Forelimb muscle (tissue), 1 donor: ENCODE measurements around the gene PPP2R3A. TPM values are rescaled to one million over a fixed set of nuclear protein-coding genes. Genes with fewer than 3 reads are reported as not detected.
"Not testable (repeated sequence)": the region's sequence is repeated elsewhere in the genome, so short reads cannot be mapped to it uniquely, and the experiment has no call there.

Source experiments
- DNase-seq: peaks from one replicate; pipeline ENCODE4 v3.0.0-alpha.2; 2013; ENCODE audit warnings: low read depth
- polyA plus RNA-seq: library from polyadenylated mRNA; unstranded; fragments of 120-200 nt; gene quantifications from one replicate; pipeline ENCODE4 v1.2.1, GENCODE V29; 2013; ENCODE audit not compliant: insufficient read length

PPP2R3A gene
- 66.8 TPM for polyA plus RNA-seq

DNA sequence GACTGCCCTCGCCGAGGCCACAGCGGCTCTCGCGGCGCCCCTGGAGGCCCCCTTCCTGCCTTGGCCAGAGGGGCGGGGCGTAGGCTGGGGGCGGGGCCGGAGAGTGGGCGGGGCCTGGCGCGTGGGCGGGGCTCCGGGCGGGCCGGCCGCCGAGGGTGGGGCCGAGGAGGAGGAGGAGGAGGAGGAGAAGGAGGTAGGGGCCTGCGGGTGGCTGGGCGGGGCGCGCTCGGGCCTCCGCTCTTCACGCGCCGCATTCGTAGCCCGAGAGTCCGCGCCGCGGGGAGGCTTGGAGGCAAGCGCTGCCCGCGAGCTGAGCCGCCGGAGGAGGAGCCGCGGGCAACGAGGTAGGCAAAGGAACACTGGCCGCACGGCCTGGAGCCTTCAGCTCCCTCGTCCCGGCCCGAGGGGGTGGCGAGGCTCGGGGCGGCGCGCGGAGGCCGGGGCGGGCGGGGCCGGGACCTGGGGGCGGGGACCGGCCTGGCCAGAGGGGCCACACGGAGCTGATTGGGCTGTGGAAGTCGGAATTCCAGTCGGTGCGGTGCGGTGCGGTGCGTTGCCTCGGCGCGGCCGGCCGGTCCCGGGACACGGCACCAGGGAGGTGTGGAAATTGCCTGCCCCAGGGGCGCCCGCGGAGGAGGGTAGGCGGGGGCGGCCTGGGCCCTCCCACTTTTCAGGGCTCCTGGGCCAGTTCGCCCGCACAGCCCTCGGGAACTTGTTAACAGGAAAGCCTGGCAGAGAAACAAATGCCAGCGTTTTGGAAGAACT lies at the start of gene PPP2R3A:
Gene PPP2R3A (plus strand): TSS at position 223 of the 765 bp plus-strand sequence. CDS start 35,771 bp downstream, outside the sequence.
- peak; percentile 13 for DNase-seq

DNA sequence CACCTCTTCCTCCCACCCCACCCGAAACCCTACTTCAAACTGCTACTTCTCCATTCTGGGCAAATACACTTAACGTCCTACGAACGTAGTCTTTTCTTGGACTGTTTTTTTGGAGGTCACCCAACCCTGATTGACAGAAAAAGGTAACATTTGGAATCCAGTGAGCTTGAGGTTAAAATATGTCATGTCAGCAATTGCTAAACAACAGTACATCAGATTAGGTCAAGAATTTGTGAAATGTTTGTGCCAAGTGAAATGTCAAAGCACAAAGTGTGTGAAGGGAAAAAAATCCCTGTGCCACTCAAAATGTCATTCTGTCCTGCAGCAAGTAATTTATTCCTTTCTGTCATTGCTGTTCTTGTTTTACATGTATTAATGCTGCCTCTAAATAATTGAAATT lies 49.2 kb upstream of the PPP2R3A start:
- no peak for DNase-seq

DNA sequence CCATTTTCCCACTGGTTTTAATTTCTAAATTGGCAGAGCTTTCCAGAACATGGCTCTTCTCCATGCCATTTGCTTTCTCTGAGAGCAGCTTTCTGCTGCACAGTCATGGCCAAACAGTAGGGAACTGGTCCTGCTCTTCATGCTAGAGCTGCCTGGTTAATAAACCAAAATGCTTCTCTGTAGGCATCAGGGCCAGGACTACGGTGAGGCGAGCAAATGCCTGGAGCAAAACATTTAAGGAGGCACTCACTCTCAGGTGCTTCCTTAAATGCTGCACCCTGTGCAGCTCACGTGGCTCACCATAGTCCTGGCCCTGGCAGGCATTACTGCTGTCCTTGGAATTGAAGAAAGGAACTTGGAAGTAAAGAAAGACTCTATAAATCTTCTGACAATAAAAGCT lies 48.5 kb upstream of the PPP2R3A start:
- DNase-seq, result no peak

GRCh38 chr3:135917927-135918597 lies 47.5 kb upstream of the PPP2R3A start:
- DNase-seq, result no peak

- no peak for DNase-seq
These were observed 46.9 kb upstream of the PPP2R3A start for GRCh38 chr3:135918600-135918999.

DNA sequence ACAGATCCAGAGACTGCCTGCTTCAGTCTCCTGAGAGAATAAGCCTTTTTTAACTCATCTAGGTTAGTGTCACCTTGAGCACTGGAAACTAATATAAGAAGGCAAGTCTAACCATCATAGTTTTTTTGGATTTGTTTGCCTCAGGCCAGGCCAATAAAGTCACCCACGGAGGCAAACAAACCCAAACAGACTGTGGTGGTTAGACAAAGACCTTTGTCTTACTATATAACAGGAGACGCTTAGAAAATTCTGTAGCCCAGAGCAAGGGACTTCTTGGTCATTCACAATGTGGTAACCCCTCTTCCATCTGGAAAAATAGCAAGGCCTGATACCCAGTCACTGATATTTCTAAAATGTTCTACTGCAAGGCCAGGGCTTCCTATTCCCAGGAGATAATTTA lies 45.3 kb upstream of the PPP2R3A start:
- DNase-seq, result no peak

DNA sequence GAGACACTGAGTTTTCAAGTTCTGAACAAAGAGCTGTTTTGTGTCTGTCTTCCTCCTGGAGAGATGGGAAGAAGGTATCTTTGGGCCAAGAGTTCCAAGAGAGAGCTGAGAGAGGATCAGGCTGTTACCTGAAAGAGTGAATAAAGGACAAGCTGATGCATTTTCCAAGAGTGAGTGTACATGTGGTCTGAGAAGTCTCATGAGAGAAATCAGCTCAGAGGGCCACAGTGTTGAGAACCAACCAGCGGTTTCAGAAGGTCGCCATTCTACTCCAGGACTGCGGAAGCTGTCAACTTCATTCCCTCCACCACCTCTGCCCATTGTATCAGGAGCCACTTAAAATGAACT lies 42.7 kb upstream of the PPP2R3A start:
- no peak for DNase-seq

GRCh38 chr3:135924506-135924905 lies 41.0 kb upstream of the PPP2R3A start:
- DNase-seq, result no peak

DNA sequence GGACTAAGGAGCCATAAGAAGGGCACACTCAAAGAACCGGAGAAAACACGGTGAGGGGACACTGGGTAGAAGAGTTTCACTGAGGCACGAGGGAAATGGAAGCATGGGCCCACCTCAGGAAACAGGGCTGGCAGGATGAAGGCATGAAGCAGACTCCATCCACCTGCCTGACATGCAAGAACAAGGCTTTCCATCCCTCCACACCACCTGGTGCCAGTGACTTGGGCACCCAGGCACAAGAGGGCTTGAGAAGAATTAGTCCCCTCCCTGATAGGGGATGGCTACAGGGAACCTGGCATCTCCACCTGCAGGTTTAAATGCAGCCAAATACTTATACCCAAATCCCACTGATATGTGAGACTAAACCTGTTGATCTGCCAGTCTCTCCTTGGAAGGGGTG lies 38.9 kb upstream of the PPP2R3A start:
- no peak for DNase-seq

GRCh38 chr3:135927155-135927554 lies 38.4 kb upstream of the PPP2R3A start:
- no peak for DNase-seq

DNA sequence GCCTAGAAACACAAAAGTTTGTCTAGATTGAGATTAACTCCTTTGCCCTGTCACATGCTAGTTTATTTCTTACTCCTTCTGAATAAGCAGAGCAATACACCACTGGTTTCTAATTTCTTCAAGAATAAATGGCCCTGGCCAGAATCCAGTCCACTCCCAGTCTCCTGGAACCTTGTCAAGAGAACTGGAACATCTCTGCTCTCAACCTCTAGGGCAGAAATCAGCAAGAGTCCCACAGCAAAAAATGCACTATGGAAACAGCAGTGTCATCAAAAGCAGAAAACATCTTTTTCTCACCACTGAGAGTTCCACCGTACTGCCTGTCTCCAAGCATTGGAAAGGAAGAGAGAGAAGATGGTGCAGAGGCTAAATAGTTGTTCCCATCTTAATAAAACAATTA lies 35.9 kb upstream of the PPP2R3A start:
- DNase-seq, result peak; percentile 44

DNA sequence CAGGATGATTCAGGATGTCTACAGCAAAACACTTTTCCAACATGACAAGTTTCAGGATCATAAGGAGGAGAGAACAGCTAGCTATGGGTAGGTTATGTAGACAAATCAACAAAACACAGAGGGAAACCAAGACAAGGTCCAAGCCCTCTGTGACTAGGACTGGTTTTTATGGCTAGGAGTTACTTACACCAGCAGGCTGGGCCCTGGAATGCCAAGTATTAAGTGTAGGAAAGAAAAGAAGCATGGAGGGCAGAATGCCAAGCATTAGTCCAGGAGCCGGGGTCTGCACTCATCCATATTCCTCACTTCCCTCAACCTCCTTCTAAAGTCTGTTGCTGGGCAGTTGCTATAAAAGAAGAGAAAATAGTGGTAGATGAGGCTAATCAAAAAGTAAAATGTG lies 35.3 kb upstream of the PPP2R3A start:
- no peak for DNase-seq

GRCh38 chr3:135935171-135935570 lies 30.4 kb upstream of the PPP2R3A start:
- DNase-seq, result not testable (repeated sequence)

DNA sequence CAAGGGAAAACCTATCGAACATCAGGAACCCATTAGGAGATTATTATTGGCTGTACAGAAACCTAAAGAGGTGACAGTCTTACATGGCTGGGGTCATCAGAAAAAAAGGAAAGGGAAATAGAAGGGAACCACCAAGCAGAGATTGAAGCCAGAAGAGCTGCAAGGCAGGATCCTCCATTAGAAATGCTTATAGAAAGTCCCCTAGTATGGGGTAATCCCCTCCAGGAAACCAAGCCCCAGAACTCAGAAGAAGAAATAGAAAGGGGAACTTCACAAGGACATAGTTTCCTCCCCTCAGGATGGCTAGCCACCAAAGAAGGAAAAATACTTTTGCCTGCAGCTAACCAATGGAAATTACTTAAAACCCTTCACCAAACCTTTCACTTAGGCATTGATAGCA lies 27.8 kb upstream of the PPP2R3A start:
- not testable (repeated sequence) for DNase-seq

DNA sequence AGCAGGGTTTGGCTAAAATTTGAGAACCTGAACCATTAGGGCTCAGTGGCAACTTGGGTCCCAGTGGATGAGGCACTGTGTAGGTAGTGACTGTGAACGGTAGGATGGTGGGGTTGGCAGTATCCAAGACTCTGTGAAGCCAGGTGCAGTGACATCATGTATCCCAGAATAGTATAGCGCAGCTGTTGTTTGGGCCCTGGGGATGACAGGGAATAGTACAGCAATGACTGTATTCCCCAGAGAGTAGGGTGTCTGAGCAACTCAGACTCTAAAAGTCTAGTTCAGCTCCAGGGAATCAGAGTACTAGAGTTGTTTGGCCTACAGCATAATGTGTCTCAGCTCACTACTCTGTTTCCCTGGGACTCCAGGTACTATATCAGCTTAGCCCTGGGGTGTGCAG lies 20.7 kb upstream of the PPP2R3A start:
- DNase-seq, result no peak

GRCh38 chr3:135950941-135951340 lies 14.6 kb upstream of the PPP2R3A start:
- DNase-seq, result no peak

DNA sequence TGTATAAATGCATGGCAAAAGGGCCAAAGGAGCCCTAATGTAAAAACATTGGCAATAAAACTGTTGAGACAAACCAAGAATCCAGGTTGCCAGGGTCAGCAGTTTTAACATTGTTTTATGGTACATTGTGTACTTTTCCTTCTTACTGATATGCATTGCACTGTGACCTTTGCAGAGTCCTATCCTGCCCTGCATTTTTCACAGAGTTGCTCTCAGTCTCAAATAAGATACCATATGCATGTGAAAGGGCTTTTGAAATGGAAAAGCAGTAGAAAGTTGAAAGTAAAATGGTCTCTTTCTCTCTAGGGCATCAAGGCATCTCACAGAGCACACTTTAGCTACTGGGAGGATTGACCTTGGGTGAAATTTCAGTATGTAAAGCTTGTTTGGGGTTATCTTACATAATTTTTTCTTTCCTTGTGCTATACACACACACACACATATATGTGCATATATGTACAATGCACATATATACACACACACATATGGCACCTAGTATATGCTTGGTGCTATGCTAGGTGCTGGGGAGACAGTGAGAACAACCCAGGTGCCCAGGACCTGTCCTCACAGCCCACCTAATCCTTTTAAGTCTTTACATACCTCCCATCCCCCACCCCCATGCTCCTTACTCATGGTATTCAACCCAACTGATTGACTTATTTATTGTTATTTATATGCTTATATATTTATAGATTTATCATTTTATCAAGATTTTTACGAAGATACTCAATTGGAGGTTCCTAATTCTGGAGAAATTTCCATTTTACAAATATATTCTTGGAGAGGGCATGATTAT lies 1.2 kb upstream of the PPP2R3A start:
- DNase-seq, result no peak

DNA sequence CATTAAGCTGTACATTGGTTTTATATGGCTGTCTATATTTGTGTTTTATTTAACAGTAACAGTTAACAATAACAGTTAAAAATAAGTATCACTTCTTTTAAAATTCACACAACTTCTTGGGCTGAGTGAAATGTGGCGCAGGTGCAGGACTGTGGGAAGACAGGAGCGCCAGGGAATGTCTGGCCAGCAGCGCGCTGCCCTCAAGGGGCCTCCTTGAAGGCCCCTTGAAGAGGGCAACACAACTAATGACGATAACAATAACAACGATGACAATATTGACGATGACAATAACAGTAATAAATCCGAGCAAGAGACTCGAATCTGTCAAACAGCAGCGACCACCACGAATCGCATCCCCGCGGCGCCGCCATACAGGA lies 411 bp upstream of the PPP2R3A start:
- DNase-seq, result no peak

- no peak for DNase-seq
These were observed 888 bp downstream of the PPP2R3A start for GRCh38 chr3:135966271-135966961.

DNA sequence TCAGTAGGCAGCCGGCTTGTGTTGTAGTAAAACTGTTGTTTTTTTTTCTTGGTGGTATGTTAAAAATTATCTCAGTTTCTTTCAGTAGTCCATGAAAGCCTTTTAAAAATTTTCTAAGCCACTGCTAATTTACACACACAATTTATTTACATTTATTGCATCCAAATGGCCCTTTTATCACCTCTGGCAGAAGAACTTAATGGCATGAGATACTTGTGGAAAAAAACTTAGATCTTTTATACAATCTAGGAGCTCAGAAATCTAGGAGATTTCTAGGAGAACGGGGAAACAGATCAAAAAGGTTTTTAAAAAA lies 1.4 kb downstream of the PPP2R3A start:
- DNase-seq, result no peak

GRCh38 chr3:135967867-135968266 lies 2.3 kb downstream of the PPP2R3A start:
- no peak for DNase-seq

- no peak for DNase-seq
These were observed 5.1 kb downstream of the PPP2R3A start for GRCh38 chr3:135970506-135971116.
